RWPE2 (cell line): Measurements from ENCODE around the gene ARL6IP4.

Experiments
- ATAC-seq: fragments of 200-7000 bp; cut with Tn5 transposase; 3 replicates; pipeline ENCODE4 v1.9.1; 2021; ENCODE audit warnings: low read depth
- DNase-seq: peaks from one replicate; pipeline ENCODE4 v3.0.0-alpha.2; 2020; ENCODE audit warnings: low spot score
- H3K27ac ChIP-seq: fragments of 450-650 bp; 2 replicates; pipeline ENCODE4 v1.5.1; 2017; ENCODE audit warnings: mild to moderate bottlenecking; ENCODE audit not compliant: poor library complexity, severe bottlenecking
- H3K27me3 ChIP-seq: fragments of 250-450 bp; sonication (Bioruptor Pico); 2 replicates; pipeline ENCODE4 v1.5.1; 2021; ENCODE audit warnings: mild to moderate bottlenecking, moderate library complexity; ENCODE audit not compliant: insufficient read depth, poor library complexity, severe bottlenecking
- H3K36me3 ChIP-seq: fragments of 250-450 bp; sonication (Bioruptor Pico); 2 replicates; pipeline ENCODE4 v1.5.1; 2020; ENCODE audit warnings: low read depth, mild to moderate bottlenecking, moderate library complexity
- H3K4me1 ChIP-seq: fragments of 250-450 bp; sonication (Bioruptor Pico); 2 replicates; pipeline ENCODE4 v1.5.1; 2021; ENCODE audit warnings: mild to moderate bottlenecking, moderate library complexity; ENCODE audit not compliant: insufficient read depth, poor library complexity, severe bottlenecking
- H3K4me3 ChIP-seq: fragments of 250-450 bp; sonication (Bioruptor Pico); 2 replicates; pipeline ENCODE4 v1.5.1; 2021; ENCODE audit warnings: mild to moderate bottlenecking, moderate library complexity; ENCODE audit not compliant: severe bottlenecking
- H3K9me3 ChIP-seq: fragments of 250-450 bp; sonication (Bioruptor Pico); 2 replicates; pipeline ENCODE4 v1.5.1; 2021; ENCODE audit warnings: mild to moderate bottlenecking, moderate library complexity; ENCODE audit not compliant: severe bottlenecking
- TF ChIP-seq, protein P1 (sequence below): fragments of 450-650 bp; IDR thresholded peaks from one replicate; pipeline ENCODE4 v1.5.1; 2017; ENCODE audit warnings: mild to moderate bottlenecking, moderate library complexity; ENCODE audit not compliant: poor library complexity, severe bottlenecking

Gene ARL6IP4

DNA sequence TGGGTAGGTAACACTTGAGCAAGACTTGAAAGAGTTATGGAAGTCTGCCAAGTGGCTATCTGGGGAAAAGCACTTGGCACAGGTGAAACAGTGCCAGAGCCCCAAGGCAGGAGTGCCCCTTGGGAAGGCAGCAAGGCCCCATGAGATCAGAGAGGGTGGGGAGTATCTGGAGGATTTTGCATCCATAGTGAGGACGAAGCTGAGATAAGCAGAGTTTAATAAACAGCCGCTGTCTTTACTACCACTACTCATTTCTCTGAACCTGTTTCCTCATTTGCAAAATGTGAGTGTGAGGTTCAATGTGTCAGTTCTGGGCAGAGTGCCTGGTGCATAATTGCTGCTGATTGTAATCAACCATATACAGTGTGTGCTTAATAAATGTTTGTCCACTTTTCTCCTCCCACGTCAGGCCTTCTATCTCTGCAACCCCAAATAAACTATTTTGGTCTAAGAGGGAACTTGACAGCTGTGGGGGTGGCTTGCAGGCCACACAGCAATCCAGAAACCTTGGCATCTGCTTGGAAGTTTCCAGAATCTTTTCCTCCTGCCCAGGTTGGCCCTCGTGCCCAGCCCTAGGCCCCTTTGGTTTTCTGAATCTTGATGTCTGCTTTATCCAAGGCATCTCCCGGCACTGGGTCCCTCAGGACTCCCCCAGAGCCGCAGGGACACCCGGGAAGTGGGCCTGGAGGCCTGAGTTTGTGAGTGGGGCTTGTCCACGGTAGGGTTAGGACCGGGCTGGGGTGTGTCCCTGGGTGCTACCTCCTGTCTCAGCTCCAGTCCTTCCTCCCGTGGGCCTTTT, 18.8 kb upstream of the ARL6IP4 start:
- TF ChIP-seq, protein P1, sequence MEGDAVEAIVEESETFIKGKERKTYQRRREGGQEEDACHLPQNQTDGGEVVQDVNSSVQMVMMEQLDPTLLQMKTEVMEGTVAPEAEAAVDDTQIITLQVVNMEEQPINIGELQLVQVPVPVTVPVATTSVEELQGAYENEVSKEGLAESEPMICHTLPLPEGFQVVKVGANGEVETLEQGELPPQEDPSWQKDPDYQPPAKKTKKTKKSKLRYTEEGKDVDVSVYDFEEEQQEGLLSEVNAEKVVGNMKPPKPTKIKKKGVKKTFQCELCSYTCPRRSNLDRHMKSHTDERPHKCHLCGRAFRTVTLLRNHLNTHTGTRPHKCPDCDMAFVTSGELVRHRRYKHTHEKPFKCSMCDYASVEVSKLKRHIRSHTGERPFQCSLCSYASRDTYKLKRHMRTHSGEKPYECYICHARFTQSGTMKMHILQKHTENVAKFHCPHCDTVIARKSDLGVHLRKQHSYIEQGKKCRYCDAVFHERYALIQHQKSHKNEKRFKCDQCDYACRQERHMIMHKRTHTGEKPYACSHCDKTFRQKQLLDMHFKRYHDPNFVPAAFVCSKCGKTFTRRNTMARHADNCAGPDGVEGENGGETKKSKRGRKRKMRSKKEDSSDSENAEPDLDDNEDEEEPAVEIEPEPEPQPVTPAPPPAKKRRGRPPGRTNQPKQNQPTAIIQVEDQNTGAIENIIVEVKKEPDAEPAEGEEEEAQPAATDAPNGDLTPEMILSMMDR: no peak
- H3K9me3 ChIP-seq: no peaks in the 10 kb centered on the region
- no peaks in the 10 kb centered on the region for H3K27me3 ChIP-seq
- no peak overlapping the region for H3K27ac ChIP-seq
- H3K4me3 ChIP-seq: no peak overlapping the region
- ATAC-seq (no peak), DNase-seq (no peak)
- H3K4me1 ChIP-seq: no peaks in the 10 kb centered on the region
- peaks cover 18% of the 10 kb centered on the region for H3K36me3 ChIP-seq

DNA sequence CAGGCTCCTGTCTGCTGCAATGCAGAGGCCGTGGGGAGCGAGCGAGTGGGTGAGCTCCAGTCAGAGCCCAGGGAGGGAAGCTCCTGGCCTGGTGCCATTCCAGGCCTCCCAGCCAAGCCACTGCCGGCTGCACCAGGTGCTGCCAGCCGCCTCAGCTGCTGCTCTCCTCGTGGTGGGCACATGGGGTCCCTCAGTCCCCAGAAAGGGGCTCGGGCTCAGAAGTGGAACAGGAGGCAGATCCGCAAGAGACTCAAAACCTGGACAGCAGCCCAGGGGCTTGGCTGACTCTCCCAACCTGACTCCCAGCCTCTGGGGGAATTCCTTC, 16.6 kb upstream of the ARL6IP4 start:
- no peaks in the 10 kb centered on the region for H3K27me3 ChIP-seq
- H3K4me1 ChIP-seq: no peaks in the 10 kb centered on the region
- H3K4me3 ChIP-seq: no peak overlapping the region
- no peak for DNase-seq
- H3K27ac ChIP-seq: no peak overlapping the region
- ATAC-seq: no peak
- TF ChIP-seq, protein P1: no peak
- no peaks in the 10 kb centered on the region for H3K9me3 ChIP-seq
- H3K36me3 ChIP-seq: peaks cover 12% of the 10 kb centered on the region

- Histone ChIP-seq H3K4me1 (no peaks in the 10 kb centered on the region), H3K36me3 (peaks cover 8% of the 10 kb centered on the region), H3K4me3 (no peak overlapping the region), H3K27me3 (no peaks in the 10 kb centered on the region), H3K27ac (no peak overlapping the region), H3K9me3 (no peaks in the 10 kb centered on the region)
- TF ChIP-seq, protein P1: no peak
- no peak for ATAC-seq
- DNase-seq: no peak
Observed at GRCh38 chr12:122964439-122965257, 15.8 kb upstream of the ARL6IP4 start.

- Histone ChIP-seq H3K4me3 (peak overlapping the region; percentile 90), H3K36me3 (peaks cover 1% of the 10 kb centered on the region), H3K9me3 (no peaks in the 10 kb centered on the region), H3K4me1 (no peaks in the 10 kb centered on the region), H3K27ac (peak overlapping the region; percentile 37), H3K27me3 (no peaks in the 10 kb centered on the region)
- DNase-seq (no peak), ATAC-seq (peak; percentile 12; the same call in 1 of the 3 replicates)
- TF ChIP-seq, protein P1: no peak
Observed at GRCh38 chr12:122965321-122965751, 15.1 kb upstream of the ARL6IP4 start.
